DND-41 (cell line): ENCODE results near the gene SLC14A1.

Experiments
- ATAC-seq: fragments of 200-7000 bp; cut with Tn5 transposase; 3 replicates; pipeline ENCODE4 v1.9.1; 2021; ENCODE audit warnings: low read depth; ENCODE audit not compliant: insufficient read depth
- DNase-seq: peaks from one replicate; pipeline ENCODE4 v3.0.0-alpha.2; 2020
- H2AFZ ChIP-seq: 2 replicates; pipeline ENCODE4 v1.6.0; 2012; ENCODE audit warnings: low read depth, low read length
- H3K27ac ChIP-seq: 2 replicates; pipeline ENCODE4 v1.5.1; 2012; ENCODE audit warnings: low read length, inconsistent platforms
- H3K27me3 ChIP-seq: fragments of 200-600 bp; sonication (generic); 2 replicates; pipeline ENCODE4 v1.6.0; 2012; ENCODE audit warnings: low read length, mild to moderate bottlenecking, inconsistent platforms; ENCODE audit not compliant: insufficient read depth, poor library complexity
- H3K36me3 ChIP-seq: 2 replicates; pipeline ENCODE4 v1.5.1; 2012; ENCODE audit warnings: low read length, inconsistent platforms; ENCODE audit not compliant: insufficient read depth
- H3K4me1 ChIP-seq: 2 replicates; pipeline ENCODE4 v1.5.1; 2012; ENCODE audit warnings: mild to moderate bottlenecking, low read length; ENCODE audit not compliant: insufficient read depth
- H3K4me2 ChIP-seq: 2 replicates; pipeline ENCODE4 v1.6.0; 2012; ENCODE audit warnings: mild to moderate bottlenecking, moderate library complexity, low read length, inconsistent platforms; ENCODE audit not compliant: insufficient read depth
- H3K4me3 ChIP-seq, 2 experiments: fragments of 200-600 bp in 1 of 2; shearing (Covaris generic) in 1 of 2; 2 replicates each; pipeline ENCODE4 v1.5.1; 2012 to 2016; ENCODE audit warnings: inconsistent platforms in 2 of 2, low read length in 2 of 2, mild to moderate bottlenecking in 2 of 2, low read depth in 1 of 2, moderate library complexity in 1 of 2
- H3K79me2 ChIP-seq: 2 replicates; pipeline ENCODE4 v1.6.0; 2012; ENCODE audit warnings: low read length, inconsistent platforms; ENCODE audit not compliant: insufficient read depth
- H3K9ac ChIP-seq: 2 replicates; pipeline ENCODE4 v1.6.0; 2012; ENCODE audit warnings: low read depth, mild to moderate bottlenecking, inconsistent platforms, low read length, moderate library complexity
- H3K9me3 ChIP-seq: 2 replicates; pipeline ENCODE4 v1.5.1; 2012; ENCODE audit warnings: low read length, moderate library complexity, mild to moderate bottlenecking, inconsistent platforms; ENCODE audit not compliant: insufficient read depth, severe bottlenecking
- H4K20me1 ChIP-seq: 2 replicates; pipeline ENCODE4 v1.6.0; 2012; ENCODE audit warnings: low read length; ENCODE audit not compliant: insufficient read depth
- CTCF ChIP-seq: IDR thresholded peaks from 2 replicates; pipeline ENCODE4 v1.5.1; 2012; ENCODE audit warnings: borderline replicate concordance, low read length, moderate library complexity, mild to moderate bottlenecking; ENCODE audit not compliant: poor library complexity, severe bottlenecking; ENCODE audit errors: extremely low read depth
- EZH2 ChIP-seq: IDR thresholded peaks from 3 replicates; pipeline ENCODE4 v1.6.1; 2012; ENCODE audit warnings: borderline replicate concordance, low read depth, mild to moderate bottlenecking, moderate library complexity, low read length, inconsistent platforms; ENCODE audit not compliant: severe bottlenecking

SLC14A1 gene

GRCh38 chr18:45745817-45746461 is 22.0 kb downstream of the SLC14A1 start:
- no peaks in the 10 kb centered on the region for H3K27me3 ChIP-seq
- H3K9ac ChIP-seq, result no peak overlapping the region
- no peak overlapping the region for H3K4me2 ChIP-seq
- DNase-seq, result no peak
- no peaks in the 10 kb centered on the region for H3K9me3 ChIP-seq
- H3K36me3 ChIP-seq, result no peaks in the 10 kb centered on the region
- TF ChIP-seq CTCF (no peak), EZH2 (no peak)
- no peak overlapping the region for H3K27ac ChIP-seq
- no peaks in the 10 kb centered on the region for H3K4me1 ChIP-seq
- ATAC-seq, result no peak
- H2AFZ ChIP-seq, result no peak overlapping the region
- no peaks in the 10 kb centered on the region for H4K20me1 ChIP-seq
- no peaks in the 10 kb centered on the region for H3K79me2 ChIP-seq
- no peak overlapping the region for H3K4me3 ChIP-seq

- DNase-seq (no peak), ATAC-seq (no peak)
- Histone ChIP-seq H3K4me3 (no peak overlapping the region), H3K9me3 (no peaks in the 10 kb centered on the region), H3K4me2 (no peak overlapping the region), H3K27ac (no peak overlapping the region), H3K27me3 (no peaks in the 10 kb centered on the region), H3K4me1 (no peaks in the 10 kb centered on the region), H3K79me2 (no peaks in the 10 kb centered on the region), H3K36me3 (no peaks in the 10 kb centered on the region), H3K9ac (no peak overlapping the region), H4K20me1 (no peaks in the 10 kb centered on the region), H2AFZ (no peak overlapping the region)
- no peak for TF ChIP-seq CTCF
- TF ChIP-seq EZH2, result no peak
Measured at GRCh38 chr18:45748501-45748900, 24.5 kb downstream of the SLC14A1 start.

GRCh38 chr18:45749918-45750689 is 26.1 kb downstream of the SLC14A1 start:
- Histone ChIP-seq H3K79me2 (no peaks in the 10 kb centered on the region), H3K9ac (no peak overlapping the region), H3K9me3 (no peaks in the 10 kb centered on the region), H3K4me3 (no peak overlapping the region), H2AFZ (no peak overlapping the region), H3K27ac (no peak overlapping the region), H4K20me1 (no peaks in the 10 kb centered on the region), H3K36me3 (no peaks in the 10 kb centered on the region), H3K4me2 (no peak overlapping the region), H3K4me1 (no peaks in the 10 kb centered on the region), H3K27me3 (no peaks in the 10 kb centered on the region)
- TF ChIP-seq EZH2, result no peak
- TF ChIP-seq CTCF, result no peak
- ATAC-seq (no peak), DNase-seq (no peak)
